Fibroblast of the aortic adventitia (primary cell): ENCODE data around the gene TULP1. TPM values are rescaled to one million over a fixed set of nuclear protein-coding genes. Genes with fewer than 3 reads are reported as not detected.
"Not testable (repeated sequence)": the region's sequence is repeated elsewhere in the genome, so short reads cannot be mapped to it uniquely, and the experiment has no call there.

ENCODE experiments used
- DNase-seq: peaks from one replicate; pipeline ENCODE4 v3.0.0-alpha.2; 2010; ENCODE audit warnings: low read depth
- H3K4me3 ChIP-seq: 2 replicates; pipeline ENCODE4 v1.5.1; 2011; ENCODE audit warnings: low read depth, mild to moderate bottlenecking, control low read depth, low read length, moderate library complexity
- total RNA-seq: library from RNA; depleted of rRNA; stranded (reverse); fragments of >200 nt; gene quantifications from 2 replicates; pipeline ENCODE4 v1.2.3, GENCODE V29; 2012; ENCODE audit warnings: low replicate concordance
- TF ChIP-seq, protein P1 (sequence below): IDR thresholded peaks from 2 replicates; pipeline ENCODE4 v1.5.1; 2011; ENCODE audit warnings: mild to moderate bottlenecking, low read length, control low read depth, inconsistent platforms; ENCODE audit not compliant: insufficient read depth

The TULP1 gene
- total RNA-seq, 1 donor, result not detected

DNA sequence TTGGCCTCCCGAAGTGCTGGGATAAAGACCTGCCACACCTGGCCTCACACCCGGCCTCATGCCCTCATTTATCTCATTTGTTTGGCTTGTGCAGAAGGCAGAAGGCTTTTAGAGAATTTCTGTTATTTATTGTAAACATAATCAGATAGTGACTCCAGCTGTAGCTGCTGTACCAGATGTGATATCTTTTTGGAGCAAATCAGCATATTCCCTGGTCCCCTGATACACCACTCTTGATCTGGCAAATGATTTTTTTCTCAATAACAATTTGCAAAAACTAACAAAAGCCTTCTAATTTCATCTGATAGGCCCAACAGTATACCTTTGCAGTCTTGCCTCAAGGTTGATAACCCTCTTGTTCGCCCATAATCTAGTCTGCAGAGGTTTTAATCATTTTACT lies 26.5 kb upstream of the TULP1 start:
- H3K4me3 ChIP-seq, result no peak overlapping the region
- TF ChIP-seq, protein P1, sequence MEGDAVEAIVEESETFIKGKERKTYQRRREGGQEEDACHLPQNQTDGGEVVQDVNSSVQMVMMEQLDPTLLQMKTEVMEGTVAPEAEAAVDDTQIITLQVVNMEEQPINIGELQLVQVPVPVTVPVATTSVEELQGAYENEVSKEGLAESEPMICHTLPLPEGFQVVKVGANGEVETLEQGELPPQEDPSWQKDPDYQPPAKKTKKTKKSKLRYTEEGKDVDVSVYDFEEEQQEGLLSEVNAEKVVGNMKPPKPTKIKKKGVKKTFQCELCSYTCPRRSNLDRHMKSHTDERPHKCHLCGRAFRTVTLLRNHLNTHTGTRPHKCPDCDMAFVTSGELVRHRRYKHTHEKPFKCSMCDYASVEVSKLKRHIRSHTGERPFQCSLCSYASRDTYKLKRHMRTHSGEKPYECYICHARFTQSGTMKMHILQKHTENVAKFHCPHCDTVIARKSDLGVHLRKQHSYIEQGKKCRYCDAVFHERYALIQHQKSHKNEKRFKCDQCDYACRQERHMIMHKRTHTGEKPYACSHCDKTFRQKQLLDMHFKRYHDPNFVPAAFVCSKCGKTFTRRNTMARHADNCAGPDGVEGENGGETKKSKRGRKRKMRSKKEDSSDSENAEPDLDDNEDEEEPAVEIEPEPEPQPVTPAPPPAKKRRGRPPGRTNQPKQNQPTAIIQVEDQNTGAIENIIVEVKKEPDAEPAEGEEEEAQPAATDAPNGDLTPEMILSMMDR, result no peak
- DNase-seq, result no peak

DNA sequence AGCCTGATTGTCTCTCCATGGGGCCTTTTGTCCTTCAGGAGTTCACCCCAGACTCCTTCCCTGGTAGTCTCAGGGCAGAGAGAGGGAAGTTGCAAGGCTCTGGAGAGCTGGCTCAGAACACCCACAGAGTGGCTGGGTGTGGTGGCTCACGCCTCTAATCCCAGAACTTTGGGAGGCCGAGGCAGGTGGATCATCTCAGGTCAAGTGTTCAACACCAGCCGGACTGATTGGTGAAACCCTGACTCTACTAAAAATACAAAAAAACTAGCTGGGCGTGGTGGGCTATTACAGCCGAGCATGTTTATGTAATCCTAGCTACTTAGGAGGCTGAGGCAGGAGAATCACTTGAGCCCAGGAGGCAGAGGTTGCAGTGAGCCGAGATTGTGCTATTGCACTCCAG lies 23.2 kb upstream of the TULP1 start:
- DNase-seq, H3K4me3 ChIP-seq: not testable (repeated sequence)

DNA sequence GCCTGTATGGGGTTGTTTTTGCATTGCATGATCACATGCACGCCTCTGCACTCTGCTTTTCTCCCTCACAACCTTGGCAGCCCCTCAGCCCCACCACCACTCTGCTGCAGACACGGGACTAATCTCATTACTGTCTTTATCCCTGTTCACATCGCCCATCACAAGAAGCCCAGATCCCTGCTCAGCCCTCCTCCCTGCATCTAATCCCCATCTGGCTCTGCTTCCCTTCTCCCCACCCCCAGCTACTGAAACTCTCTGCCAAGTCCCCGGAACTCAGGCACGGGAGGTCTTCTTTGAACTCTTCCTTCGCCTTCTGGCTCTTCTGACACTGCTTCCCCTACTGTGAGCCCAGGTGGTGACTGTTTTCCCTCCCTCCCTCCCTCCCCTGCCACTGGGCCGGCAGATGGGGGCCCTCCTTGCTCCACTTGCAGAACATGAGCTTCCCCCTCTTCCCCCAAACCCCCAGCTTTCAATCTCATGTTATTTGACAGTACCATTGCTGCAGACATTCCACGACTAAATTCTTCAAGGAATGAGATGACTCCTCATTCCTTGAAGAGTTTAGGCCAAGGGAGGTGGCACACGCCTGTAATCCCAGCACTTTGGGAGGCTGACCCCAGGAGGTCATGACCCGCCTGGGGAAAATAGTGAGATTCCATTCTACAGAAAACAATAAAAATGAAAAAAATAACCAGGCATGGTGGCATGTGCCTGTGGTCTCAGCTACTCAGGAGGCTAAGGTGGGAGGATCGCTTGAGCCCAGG lies 21.9 kb upstream of the TULP1 start:
- no peak overlapping the region for H3K4me3 ChIP-seq
- DNase-seq, result no peak
- TF ChIP-seq, protein P1, result no peak

DNA sequence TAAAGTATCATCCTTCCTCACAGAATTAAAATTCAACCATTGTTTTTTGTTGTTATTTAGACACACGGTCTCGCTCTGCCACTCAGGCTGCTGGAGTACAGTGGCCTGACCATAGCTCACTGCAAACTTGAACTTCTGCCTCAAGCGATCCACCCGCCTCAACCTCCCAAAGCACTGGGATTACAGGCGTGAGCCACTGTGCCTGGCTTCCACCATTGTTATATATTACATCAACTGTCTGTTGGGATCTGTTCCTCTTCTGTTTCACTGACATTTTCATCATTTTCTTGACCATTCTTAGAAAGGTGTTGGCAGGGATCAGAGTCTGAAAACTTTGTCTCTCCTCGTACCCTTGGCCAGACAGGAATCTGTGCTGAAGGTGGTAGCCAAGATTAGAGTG lies 21.3 kb upstream of the TULP1 start:
- TF ChIP-seq, protein P1, result no peak
- H3K4me3 ChIP-seq, result no peak overlapping the region
- no peak for DNase-seq

DNA sequence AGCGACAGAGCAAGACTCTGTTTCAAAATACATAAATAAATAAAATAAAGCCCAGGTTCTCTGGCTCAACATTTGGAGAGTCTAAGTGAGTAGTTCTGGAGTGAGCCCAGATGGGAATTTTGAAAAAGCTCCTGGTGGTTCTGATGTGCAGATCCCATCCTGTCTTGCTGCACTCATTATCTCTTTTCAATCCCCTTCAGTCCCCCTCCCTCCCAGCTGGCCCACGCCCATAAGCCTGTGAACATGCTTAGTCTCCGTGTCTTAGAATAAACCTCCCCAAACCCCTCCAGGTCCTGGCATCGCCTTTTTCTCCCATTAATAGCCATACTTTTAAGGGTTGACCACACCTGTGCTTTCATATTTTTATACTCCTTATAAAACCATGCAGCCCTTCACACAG lies 19.4 kb upstream of the TULP1 start:
- no peak overlapping the region for H3K4me3 ChIP-seq
- TF ChIP-seq, protein P1, result no peak
- no peak for DNase-seq

DNA sequence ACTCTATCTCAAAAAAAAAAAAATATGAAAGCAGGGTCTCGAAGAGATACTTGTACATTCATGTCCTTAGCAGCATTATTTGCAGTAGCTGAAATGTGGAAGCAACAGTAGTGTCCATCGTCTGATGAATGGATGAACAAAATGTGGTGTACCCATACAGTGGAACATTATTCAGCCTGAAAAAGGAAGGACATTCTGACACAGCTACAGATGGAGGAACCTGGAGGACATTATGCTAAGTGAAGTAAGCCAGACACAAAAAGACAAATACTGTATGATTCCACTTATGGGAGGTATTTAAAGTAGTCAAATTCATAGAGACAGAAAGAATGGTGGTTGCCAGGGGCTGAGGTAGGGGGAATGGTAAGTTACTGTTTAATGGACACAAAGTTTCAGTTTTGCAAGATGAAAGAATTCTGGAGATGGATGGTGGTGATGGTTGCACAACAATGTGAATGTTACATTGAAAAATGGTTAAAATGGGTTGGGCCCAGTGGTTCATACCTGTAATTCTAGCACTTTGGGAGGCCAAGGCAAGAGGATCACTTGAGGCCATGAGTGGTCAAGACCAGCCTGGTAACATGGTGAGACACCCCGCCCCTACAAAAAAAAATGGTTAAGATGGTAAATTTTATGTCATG lies 11.8 kb upstream of the TULP1 start:
- TF ChIP-seq, protein P1, result no peak
- H3K4me3 ChIP-seq, result no peak overlapping the region
- no peak for DNase-seq
